Prostate gland (tissue), 2 donors: Measurements from ENCODE around the gene COMT.

Experiments used
- POLR2A ChIP-seq: fragments of 450-650 bp; IDR thresholded peaks from one replicate; pipeline ENCODE4 v1.6.1; 2016; ENCODE audit warnings: antibody characterized with exemption, mild to moderate bottlenecking
- POLR2AphosphoS5 ChIP-seq: sonication (generic); formaldehyde crosslinking; IDR thresholded peaks from one replicate; pipeline ENCODE4 v1.6.1; 2017; ENCODE audit warnings: antibody characterized with exemption
- TF ChIP-seq, protein P1 (sequence below), 4 experiments: fragments of 200-600 bp in 2 of 4; fragments of 450-650 bp in 2 of 4; sonication (generic) in 2 of 4; IDR thresholded peaks; 1 replicate in 3 of 4; 2 replicates in 1 of 4; pipeline ENCODE4 v1.5.1; 2016 to 2019; ENCODE audit warnings: antibody characterized with exemption in 4 of 4, mild to moderate bottlenecking in 2 of 4, moderate library complexity in 2 of 4

DNA sequence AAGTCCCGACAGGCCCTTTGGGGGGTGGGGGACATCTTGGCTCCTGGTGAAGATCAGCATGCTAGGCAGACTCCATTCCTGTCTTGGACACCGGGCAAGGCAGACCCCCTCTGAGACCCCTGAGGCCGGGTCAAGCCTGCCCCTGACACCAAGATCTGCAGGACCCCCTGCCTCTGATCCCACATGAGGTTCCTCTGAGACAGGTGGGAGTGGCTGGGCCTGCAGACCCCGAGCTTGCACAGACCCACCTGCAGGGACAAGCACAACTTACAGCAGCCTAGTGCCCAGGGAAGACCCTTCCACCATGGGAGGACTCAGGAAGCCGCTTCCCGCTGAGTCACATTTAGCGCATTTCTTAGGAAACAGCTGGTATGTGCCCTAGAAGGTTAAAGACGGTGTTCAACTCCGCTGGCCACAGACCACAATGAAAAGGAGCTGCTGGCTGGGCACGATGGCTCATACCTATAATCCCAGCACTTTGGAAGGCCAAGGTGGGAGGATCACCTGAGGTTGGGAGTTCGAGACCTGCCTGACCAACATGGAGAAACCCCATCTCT is 59.6 kb downstream of the COMT start:
- TF ChIP-seq, protein P1, sequence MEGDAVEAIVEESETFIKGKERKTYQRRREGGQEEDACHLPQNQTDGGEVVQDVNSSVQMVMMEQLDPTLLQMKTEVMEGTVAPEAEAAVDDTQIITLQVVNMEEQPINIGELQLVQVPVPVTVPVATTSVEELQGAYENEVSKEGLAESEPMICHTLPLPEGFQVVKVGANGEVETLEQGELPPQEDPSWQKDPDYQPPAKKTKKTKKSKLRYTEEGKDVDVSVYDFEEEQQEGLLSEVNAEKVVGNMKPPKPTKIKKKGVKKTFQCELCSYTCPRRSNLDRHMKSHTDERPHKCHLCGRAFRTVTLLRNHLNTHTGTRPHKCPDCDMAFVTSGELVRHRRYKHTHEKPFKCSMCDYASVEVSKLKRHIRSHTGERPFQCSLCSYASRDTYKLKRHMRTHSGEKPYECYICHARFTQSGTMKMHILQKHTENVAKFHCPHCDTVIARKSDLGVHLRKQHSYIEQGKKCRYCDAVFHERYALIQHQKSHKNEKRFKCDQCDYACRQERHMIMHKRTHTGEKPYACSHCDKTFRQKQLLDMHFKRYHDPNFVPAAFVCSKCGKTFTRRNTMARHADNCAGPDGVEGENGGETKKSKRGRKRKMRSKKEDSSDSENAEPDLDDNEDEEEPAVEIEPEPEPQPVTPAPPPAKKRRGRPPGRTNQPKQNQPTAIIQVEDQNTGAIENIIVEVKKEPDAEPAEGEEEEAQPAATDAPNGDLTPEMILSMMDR (IDR thresholded peaks at IDR 0.05), result no peak
- TF ChIP-seq POLR2AphosphoS5 (no peak), POLR2A (no peak)
